HEK293 (cell line): ENCODE measurements around the gene SLC35E4.
A peak's percentile ranks its signal among the peaks of the same experiment; 100 is the strongest.

ENCODE experiments used
- KLF10 ChIP-seq: fragments of 450-650 bp; IDR thresholded peaks from 2 replicates; pipeline ENCODE4 v1.5.1; 2018; ENCODE audit warnings: missing biosample characterization, mild to moderate bottlenecking, missing genetic modification characterization
- KLF7 ChIP-seq: fragments of 450-650 bp; formaldehyde crosslinking; IDR thresholded peaks from 2 replicates; pipeline ENCODE4 v1.5.1; 2016; ENCODE audit warnings: missing biosample characterization, missing genetic modification characterization, borderline replicate concordance
- REPIN1 ChIP-seq: fragments of 450-650 bp; formaldehyde crosslinking; IDR thresholded peaks from 2 replicates; pipeline ENCODE4 v1.5.1; 2017; ENCODE audit warnings: missing biosample characterization, missing genetic modification characterization, low read depth
- SP7 ChIP-seq: fragments of 450-650 bp; formaldehyde crosslinking; IDR thresholded peaks from 2 replicates; pipeline ENCODE4 v1.5.1; 2016; ENCODE audit warnings: missing biosample characterization, missing genetic modification characterization
- TRIM28 ChIP-seq: IDR thresholded peaks from 2 replicates; pipeline ENCODE4 v1.6.1; 2011; ENCODE audit warnings: low read length, control low read depth, borderline replicate concordance
- ZBTB1 ChIP-seq: fragments of 450-650 bp; formaldehyde crosslinking; IDR thresholded peaks from 2 replicates; pipeline ENCODE4 v1.5.1; 2016; ENCODE audit warnings: missing biosample characterization, missing genetic modification characterization
- ZFP41 ChIP-seq: fragments of 450-650 bp; formaldehyde crosslinking; IDR thresholded peaks from 2 replicates; pipeline ENCODE4 v1.5.1; 2016; ENCODE audit warnings: missing biosample characterization, missing genetic modification characterization, borderline replicate concordance
- ZNF16 ChIP-seq: fragments of 450-650 bp; formaldehyde crosslinking; IDR thresholded peaks from 2 replicates; pipeline ENCODE4 v1.5.1; 2016; ENCODE audit warnings: low read depth, missing biosample characterization, missing genetic modification characterization
- ZNF175 ChIP-seq: fragments of 450-650 bp; formaldehyde crosslinking; IDR thresholded peaks from 2 replicates; pipeline ENCODE4 v1.5.1; 2016; ENCODE audit warnings: missing biosample characterization, missing genetic modification characterization
- ZNF184 ChIP-seq: fragments of 450-650 bp; IDR thresholded peaks from 2 replicates; pipeline ENCODE4 v1.5.1; 2018; ENCODE audit warnings: missing biosample characterization, mild to moderate bottlenecking, missing genetic modification characterization
- ZNF214 ChIP-seq: fragments of 450-650 bp; formaldehyde crosslinking; IDR thresholded peaks from 2 replicates; pipeline ENCODE4 v1.5.1; 2017; ENCODE audit warnings: missing biosample characterization, mild to moderate bottlenecking, missing genetic modification characterization, borderline replicate concordance
- ZNF239 ChIP-seq: fragments of 450-650 bp; formaldehyde crosslinking; IDR thresholded peaks from 2 replicates; pipeline ENCODE4 v1.5.1; 2016; ENCODE audit warnings: missing biosample characterization, missing genetic modification characterization
- ZNF266 ChIP-seq: fragments of 450-650 bp; formaldehyde crosslinking; IDR thresholded peaks from 2 replicates; pipeline ENCODE4 v1.5.1; 2016; ENCODE audit warnings: missing biosample characterization, missing genetic modification characterization, low read depth
- ZNF311 ChIP-seq: fragments of 450-650 bp; formaldehyde crosslinking; IDR thresholded peaks from 2 replicates; pipeline ENCODE4 v1.5.1; 2017; ENCODE audit warnings: missing biosample characterization, missing genetic modification characterization, borderline replicate concordance
- ZNF366 ChIP-seq: fragments of 450-650 bp; formaldehyde crosslinking; conservative IDR thresholded peaks from 2 replicates; pipeline ENCODE4 v1.5.1; 2016; ENCODE audit warnings: missing biosample characterization, missing genetic modification characterization
- ZNF423 ChIP-seq: fragments of 450-650 bp; formaldehyde crosslinking; IDR thresholded peaks from 2 replicates; pipeline ENCODE4 v1.5.1; 2016; ENCODE audit warnings: missing biosample characterization, missing genetic modification characterization
- ZNF473 ChIP-seq: fragments of 450-650 bp; formaldehyde crosslinking; IDR thresholded peaks from 2 replicates; pipeline ENCODE4 v1.5.1; 2017; ENCODE audit warnings: missing biosample characterization, missing genetic modification characterization
- ZNF521 ChIP-seq: fragments of 450-650 bp; formaldehyde crosslinking; IDR thresholded peaks from 2 replicates; pipeline ENCODE4 v1.5.1; 2017; ENCODE audit warnings: missing biosample characterization, mild to moderate bottlenecking, missing genetic modification characterization
- ZNF548 ChIP-seq: fragments of 450-650 bp; formaldehyde crosslinking; IDR thresholded peaks from 2 replicates; pipeline ENCODE4 v1.5.1; 2016; ENCODE audit warnings: missing biosample characterization, missing genetic modification characterization
- ZNF571 ChIP-seq: fragments of 450-650 bp; formaldehyde crosslinking; IDR thresholded peaks from 2 replicates; pipeline ENCODE4 v1.5.0; 2017; ENCODE audit warnings: missing biosample characterization, missing genetic modification characterization
- ZNF624 ChIP-seq: fragments of 450-650 bp; formaldehyde crosslinking; IDR thresholded peaks from 2 replicates; pipeline ENCODE4 v1.5.1; 2017; ENCODE audit warnings: missing biosample characterization, missing genetic modification characterization
- ZNF626 ChIP-seq: fragments of 450-650 bp; sonication (Bioruptor Pico); formaldehyde crosslinking; IDR thresholded peaks from 2 replicates; pipeline ENCODE4 v1.5.1; 2018; ENCODE audit warnings: missing biosample characterization, missing genetic modification characterization, inconsistent platforms
- ZNF701 ChIP-seq: fragments of 450-650 bp; formaldehyde crosslinking; IDR thresholded peaks from 2 replicates; pipeline ENCODE4 v1.5.1; 2016; ENCODE audit warnings: missing biosample characterization, missing genetic modification characterization
- ZNF792 ChIP-seq: fragments of 450-650 bp; formaldehyde crosslinking; IDR thresholded peaks from 2 replicates; pipeline ENCODE4 v1.5.1; 2016; ENCODE audit warnings: missing biosample characterization, missing genetic modification characterization
- TF ChIP-seq, protein P1 (sequence below): fragments of 450-650 bp; formaldehyde crosslinking; IDR thresholded peaks from 2 replicates; pipeline ENCODE4 v1.5.1; 2016; ENCODE audit warnings: missing biosample characterization, missing genetic modification characterization, low read depth
- TF ChIP-seq, protein P2 (sequence below): fragments of 450-650 bp; formaldehyde crosslinking; IDR thresholded peaks from 2 replicates; pipeline ENCODE4 v1.5.1; 2016; ENCODE audit warnings: missing biosample characterization, missing genetic modification characterization
- TF ChIP-seq, protein P3 (sequence below): fragments of 450-650 bp; formaldehyde crosslinking; IDR thresholded peaks from 2 replicates; pipeline ENCODE4 v1.5.1; 2016; ENCODE audit warnings: missing biosample characterization, missing genetic modification characterization
- TF ChIP-seq, protein P4 (sequence below): fragments of 450-650 bp; formaldehyde crosslinking; IDR thresholded peaks from 2 replicates; pipeline ENCODE4 v1.5.1; 2016; ENCODE audit warnings: missing biosample characterization, missing genetic modification characterization
- TF ChIP-seq, protein P5 (sequence below): fragments of 450-650 bp; formaldehyde crosslinking; IDR thresholded peaks from 2 replicates; pipeline ENCODE4 v1.5.1; 2016; ENCODE audit warnings: missing biosample characterization, missing genetic modification characterization

SLC35E4 gene

DNA sequence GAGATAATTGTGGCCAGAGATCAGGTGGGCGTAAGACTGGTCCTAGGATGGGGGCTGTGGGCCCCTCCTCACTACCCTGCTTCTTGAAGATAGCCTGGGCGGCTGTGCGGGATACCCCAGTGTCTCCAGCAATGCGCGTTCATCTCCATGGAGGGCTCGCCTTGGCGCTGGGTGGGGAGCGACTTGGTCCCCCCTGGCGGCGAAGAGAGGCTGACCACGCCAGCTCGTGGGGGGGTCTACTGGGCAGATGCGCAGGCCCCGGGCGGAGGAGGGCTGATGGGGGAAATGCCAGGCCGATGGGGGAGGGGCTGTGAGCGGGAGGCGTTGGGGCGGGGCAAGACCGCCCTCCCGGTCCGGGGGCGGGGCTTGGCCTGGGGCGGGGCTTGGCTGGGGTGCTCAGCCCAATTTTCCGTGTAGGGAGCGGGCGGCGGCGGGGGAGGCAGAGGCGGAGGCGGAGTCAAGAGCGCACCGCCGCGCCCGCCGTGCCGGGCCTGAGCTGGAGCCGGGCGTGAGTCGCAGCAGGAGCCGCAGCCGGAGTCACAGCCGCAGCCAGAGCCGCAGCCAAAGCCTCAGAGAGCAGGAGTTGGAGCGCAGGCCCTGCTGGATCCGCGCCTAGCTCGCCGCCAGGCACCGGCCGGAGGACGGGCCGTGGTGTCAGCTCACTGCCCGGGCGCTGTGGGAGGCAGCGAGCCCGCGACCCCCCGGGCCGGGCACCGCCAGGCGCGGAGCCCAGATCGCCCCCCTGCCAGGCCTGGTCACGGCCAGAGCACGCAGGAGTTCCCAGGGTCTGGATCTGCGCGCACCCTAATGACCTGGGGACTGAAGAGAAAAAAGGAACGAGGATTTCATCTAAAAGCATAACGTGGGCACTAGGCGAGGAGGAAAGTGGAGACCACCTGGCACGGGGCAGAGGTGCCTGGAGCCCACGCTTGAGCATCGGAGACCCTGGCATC, at the start of gene SLC35E4 (continued):
- TF ChIP-seq, protein P1, sequence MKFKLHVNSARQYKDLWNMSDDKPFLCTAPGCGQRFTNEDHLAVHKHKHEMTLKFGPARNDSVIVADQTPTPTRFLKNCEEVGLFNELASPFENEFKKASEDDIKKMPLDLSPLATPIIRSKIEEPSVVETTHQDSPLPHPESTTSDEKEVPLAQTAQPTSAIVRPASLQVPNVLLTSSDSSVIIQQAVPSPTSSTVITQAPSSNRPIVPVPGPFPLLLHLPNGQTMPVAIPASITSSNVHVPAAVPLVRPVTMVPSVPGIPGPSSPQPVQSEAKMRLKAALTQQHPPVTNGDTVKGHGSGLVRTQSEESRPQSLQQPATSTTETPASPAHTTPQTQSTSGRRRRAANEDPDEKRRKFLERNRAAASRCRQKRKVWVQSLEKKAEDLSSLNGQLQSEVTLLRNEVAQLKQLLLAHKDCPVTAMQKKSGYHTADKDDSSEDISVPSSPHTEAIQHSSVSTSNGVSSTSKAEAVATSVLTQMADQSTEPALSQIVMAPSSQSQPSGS: no peak
- TF ChIP-seq ZNF311 (tag by site-specific recombination) (no peak), ZFP41 (tag by site-specific recombination) (no peak), ZNF175 (tag by site-specific recombination) (no peak), ZNF792 (no peak), ZNF701 (tag by site-specific recombination) (no peak), SP7 (tag by site-specific recombination) (peak; percentile 48; the same call in 1 of the 2 replicates), ZNF626 (tag by site-specific recombination) (no peak), ZNF548 (tag by site-specific recombination) (no peak), ZNF184 (tag by site-specific recombination) (no peak), ZNF16 (tag by site-specific recombination) (no peak), ZNF473 (tag by site-specific recombination) (no peak), REPIN1 (tag by site-specific recombination) (no peak), ZNF366 (tag by site-specific recombination) (no peak), ZNF266 (tag by site-specific recombination) (no peak), ZNF239 (no peak), ZNF521 (no peak), ZBTB1 (tag by site-specific recombination) (no peak), ZNF214 (tag by site-specific recombination) (no peak), KLF7 (no peak), KLF10 (no peak), ZNF423 (tag by site-specific recombination) (no peak; the same call in 1 of the 2 replicates), ZNF571 (tag by site-specific recombination) (no peak), TRIM28 (no peak), ZNF624 (tag by site-specific recombination) (0 out of 2 replicates have a peak, but pooled peaks have one; percentile 20)
- TF ChIP-seq, protein P2, sequence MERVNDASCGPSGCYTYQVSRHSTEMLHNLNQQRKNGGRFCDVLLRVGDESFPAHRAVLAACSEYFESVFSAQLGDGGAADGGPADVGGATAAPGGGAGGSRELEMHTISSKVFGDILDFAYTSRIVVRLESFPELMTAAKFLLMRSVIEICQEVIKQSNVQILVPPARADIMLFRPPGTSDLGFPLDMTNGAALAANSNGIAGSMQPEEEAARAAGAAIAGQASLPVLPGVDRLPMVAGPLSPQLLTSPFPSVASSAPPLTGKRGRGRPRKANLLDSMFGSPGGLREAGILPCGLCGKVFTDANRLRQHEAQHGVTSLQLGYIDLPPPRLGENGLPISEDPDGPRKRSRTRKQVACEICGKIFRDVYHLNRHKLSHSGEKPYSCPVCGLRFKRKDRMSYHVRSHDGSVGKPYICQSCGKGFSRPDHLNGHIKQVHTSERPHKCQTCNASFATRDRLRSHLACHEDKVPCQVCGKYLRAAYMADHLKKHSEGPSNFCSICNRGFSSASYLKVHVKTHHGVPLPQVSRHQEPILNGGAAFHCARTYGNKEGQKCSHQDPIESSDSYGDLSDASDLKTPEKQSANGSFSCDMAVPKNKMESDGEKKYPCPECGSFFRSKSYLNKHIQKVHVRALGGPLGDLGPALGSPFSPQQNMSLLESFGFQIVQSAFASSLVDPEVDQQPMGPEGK (tag by site-specific recombination): peak; percentile 97
- TF ChIP-seq, protein P3, sequence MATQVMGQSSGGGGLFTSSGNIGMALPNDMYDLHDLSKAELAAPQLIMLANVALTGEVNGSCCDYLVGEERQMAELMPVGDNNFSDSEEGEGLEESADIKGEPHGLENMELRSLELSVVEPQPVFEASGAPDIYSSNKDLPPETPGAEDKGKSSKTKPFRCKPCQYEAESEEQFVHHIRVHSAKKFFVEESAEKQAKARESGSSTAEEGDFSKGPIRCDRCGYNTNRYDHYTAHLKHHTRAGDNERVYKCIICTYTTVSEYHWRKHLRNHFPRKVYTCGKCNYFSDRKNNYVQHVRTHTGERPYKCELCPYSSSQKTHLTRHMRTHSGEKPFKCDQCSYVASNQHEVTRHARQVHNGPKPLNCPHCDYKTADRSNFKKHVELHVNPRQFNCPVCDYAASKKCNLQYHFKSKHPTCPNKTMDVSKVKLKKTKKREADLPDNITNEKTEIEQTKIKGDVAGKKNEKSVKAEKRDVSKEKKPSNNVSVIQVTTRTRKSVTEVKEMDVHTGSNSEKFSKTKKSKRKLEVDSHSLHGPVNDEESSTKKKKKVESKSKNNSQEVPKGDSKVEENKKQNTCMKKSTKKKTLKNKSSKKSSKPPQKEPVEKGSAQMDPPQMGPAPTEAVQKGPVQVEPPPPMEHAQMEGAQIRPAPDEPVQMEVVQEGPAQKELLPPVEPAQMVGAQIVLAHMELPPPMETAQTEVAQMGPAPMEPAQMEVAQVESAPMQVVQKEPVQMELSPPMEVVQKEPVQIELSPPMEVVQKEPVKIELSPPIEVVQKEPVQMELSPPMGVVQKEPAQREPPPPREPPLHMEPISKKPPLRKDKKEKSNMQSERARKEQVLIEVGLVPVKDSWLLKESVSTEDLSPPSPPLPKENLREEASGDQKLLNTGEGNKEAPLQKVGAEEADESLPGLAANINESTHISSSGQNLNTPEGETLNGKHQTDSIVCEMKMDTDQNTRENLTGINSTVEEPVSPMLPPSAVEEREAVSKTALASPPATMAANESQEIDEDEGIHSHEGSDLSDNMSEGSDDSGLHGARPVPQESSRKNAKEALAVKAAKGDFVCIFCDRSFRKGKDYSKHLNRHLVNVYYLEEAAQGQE (tag by site-specific recombination): no peak
- TF ChIP-seq, protein P4, sequence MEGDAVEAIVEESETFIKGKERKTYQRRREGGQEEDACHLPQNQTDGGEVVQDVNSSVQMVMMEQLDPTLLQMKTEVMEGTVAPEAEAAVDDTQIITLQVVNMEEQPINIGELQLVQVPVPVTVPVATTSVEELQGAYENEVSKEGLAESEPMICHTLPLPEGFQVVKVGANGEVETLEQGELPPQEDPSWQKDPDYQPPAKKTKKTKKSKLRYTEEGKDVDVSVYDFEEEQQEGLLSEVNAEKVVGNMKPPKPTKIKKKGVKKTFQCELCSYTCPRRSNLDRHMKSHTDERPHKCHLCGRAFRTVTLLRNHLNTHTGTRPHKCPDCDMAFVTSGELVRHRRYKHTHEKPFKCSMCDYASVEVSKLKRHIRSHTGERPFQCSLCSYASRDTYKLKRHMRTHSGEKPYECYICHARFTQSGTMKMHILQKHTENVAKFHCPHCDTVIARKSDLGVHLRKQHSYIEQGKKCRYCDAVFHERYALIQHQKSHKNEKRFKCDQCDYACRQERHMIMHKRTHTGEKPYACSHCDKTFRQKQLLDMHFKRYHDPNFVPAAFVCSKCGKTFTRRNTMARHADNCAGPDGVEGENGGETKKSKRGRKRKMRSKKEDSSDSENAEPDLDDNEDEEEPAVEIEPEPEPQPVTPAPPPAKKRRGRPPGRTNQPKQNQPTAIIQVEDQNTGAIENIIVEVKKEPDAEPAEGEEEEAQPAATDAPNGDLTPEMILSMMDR (tag by site-specific recombination): peak; percentile 89
- TF ChIP-seq, protein P5, sequence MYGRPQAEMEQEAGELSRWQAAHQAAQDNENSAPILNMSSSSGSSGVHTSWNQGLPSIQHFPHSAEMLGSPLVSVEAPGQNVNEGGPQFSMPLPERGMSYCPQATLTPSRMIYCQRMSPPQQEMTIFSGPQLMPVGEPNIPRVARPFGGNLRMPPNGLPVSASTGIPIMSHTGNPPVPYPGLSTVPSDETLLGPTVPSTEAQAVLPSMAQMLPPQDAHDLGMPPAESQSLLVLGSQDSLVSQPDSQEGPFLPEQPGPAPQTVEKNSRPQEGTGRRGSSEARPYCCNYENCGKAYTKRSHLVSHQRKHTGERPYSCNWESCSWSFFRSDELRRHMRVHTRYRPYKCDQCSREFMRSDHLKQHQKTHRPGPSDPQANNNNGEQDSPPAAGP (tag by site-specific recombination): peak; percentile 35; the same call in 1 of the 2 replicates
